BLaER1 treated with 17β-estradiol and CSF1 and Interleukin-3, amounts not matched to agents 10 nM and 100 nM (cell line): ENCODE data around the gene MARCO.
A peak's percentile ranks its signal among the peaks of the same experiment; 100 is the strongest.

Source experiments
- H3K27ac ChIP-seq, 11 experiments: shearing (Covaris generic); formaldehyde crosslinking; 2 replicates each; pipeline ENCODE4 v1.8.1; 2022
- H3K27me3 ChIP-seq, 11 experiments: shearing (Covaris generic); formaldehyde crosslinking; 2 replicates each; pipeline ENCODE4 v1.8.1; 2022
- H3K36me3 ChIP-seq, 11 experiments: shearing (Covaris generic); formaldehyde crosslinking; 2 replicates each; pipeline ENCODE4 v1.8.1; 2022
- H3K4me1 ChIP-seq, 10 experiments: shearing (Covaris generic); formaldehyde crosslinking; 2 replicates each; pipeline ENCODE4 v1.8.1; 2022
- H3K4me2 ChIP-seq, 11 experiments: shearing (Covaris generic); formaldehyde crosslinking; 2 replicates each; pipeline ENCODE4 v1.8.1; 2022
- H3K4me3 ChIP-seq, 10 experiments: shearing (Covaris generic); formaldehyde crosslinking; 2 replicates each; pipeline ENCODE4 v1.8.1; 2022
- H3K9ac ChIP-seq, 11 experiments: shearing (Covaris generic); formaldehyde crosslinking; 2 replicates each; pipeline ENCODE4 v1.8.1; 2022
- H3K9me3 ChIP-seq, 11 experiments: shearing (Covaris generic); formaldehyde crosslinking; replicated peaks in 1 of 11; 2 replicates each; pipeline ENCODE4 v1.8.1; 2022
- H4K20me1 ChIP-seq, 11 experiments: shearing (Covaris generic); formaldehyde crosslinking; 2 replicates each; pipeline ENCODE4 v1.8.1; 2022
- Cebpa-rat ChIP-seq, 11 experiments: shearing (Covaris generic); IDR thresholded peaks; 2 replicates each; pipeline ENCODE4 v1.8.1; 2022

The MARCO gene

DNA sequence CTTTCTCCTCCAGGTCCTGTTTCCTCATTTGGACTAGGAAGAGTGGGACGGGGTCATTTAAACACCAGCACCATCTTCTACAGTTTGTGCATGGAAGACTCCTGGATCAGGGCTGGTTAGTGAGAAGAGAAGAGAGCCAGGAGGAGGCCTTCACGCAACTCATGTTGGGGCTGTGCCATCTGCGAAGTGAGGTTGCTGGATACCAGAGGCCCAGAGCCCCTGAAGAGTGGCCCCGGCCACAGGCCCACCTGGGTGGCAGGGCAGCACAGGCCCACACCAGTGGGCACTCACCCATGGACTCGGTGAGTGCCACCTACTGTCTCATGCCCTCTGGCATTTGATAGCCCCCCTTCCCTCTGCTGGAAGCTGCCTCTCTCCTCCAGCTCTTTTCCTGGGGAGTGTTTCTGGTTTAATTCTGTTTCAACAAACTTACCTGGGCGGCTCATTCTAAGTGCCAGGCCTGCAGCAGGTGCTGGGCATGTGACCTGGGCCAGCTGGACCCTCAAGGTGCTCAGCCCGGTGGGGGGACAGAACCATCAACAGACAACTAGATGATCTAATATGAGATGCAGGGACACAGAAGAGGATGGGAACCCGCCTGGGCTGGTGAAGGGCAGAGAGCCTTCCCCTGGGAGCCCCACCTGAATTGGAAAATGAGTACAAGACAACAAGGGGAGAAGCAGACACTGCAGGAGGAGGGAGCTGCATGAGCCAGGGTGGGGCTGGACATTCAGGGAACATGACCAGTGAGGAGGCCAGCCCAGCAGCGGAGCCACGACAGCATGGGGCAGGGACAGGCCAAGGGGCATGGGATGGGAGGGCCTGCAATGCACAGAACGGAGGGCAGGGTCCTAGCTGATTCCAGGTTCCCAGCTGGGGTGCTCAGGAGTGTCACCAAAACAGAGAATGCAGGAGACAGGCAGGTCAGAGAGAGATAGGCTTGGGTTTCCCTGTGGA lies 70.6 kb downstream of the MARCO start:
- peaks cover 0 to 5% (median 0%) of the 10 kb centered on the region in 11 experiments; a peak in 2 of 22 replicates for H3K9me3 ChIP-seq
- H3K27me3 ChIP-seq = peaks cover 0 to 13% (median 0%) of the 10 kb centered on the region in 11 experiments; a peak in 2 of 22 replicates

DNA sequence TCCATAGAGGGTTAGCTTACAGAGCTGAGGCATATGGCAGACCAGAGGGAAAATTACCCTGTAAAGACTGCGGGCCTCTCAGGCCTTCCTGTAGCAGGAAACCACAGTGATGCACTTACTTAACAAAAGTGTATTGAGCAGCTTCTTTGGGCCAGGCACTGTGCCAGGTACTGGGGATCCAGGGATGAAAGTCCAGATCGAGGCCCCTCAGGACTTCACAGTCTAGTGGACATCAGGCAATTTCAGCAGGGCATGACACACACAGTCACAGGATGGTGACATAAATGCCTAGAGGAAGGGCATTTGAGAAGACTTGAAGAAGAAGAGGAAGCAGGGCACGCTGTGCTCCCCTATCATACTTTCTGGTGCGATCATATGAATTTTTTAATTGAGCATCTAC lies 71.7 kb downstream of the MARCO start:
- TF ChIP-seq Cebpa-rat (IDR thresholded peaks at IDR 0.05) = no peak
- Histone ChIP-seq H4K20me1 (no peaks in the 10 kb centered on the region; a peak in 1 of 22 replicates), H3K4me1 (peaks cover 0 to 27% (median 8%) of the 10 kb centered on the region in 10 experiments; a peak in 14 of 20 replicates), H3K4me2 (peak overlapping the region in 8 of 11 experiments; percentile 11 to 77 (median 42); a peak in 13 of 22 replicates), H3K9me3 (no peaks in the 10 kb centered on the region), H3K27me3 (peaks cover 0 to 13% (median 0%) of the 10 kb centered on the region in 11 experiments; a peak in 2 of 22 replicates), H3K9ac (peak overlapping the region in 1 of 11 experiments; percentile 7; a peak in 1 of 22 replicates), H3K36me3 (no peaks in the 10 kb centered on the region), H3K4me3 (no peak overlapping the region), H3K27ac (no peak overlapping the region)

More for the DNA sequence above, 70.6 kb downstream of the MARCO start:
- no peak for TF ChIP-seq Cebpa-rat (IDR thresholded peaks at IDR 0.05)
- H3K36me3 ChIP-seq = no peaks in the 10 kb centered on the region
- no peak overlapping the region for H3K4me3 ChIP-seq
- peak overlapping the region in 4 of 11 experiments; percentile 31 to 77 (median 62); a peak in 8 of 22 replicates for H3K4me2 ChIP-seq
- no peak overlapping the region for H3K9ac ChIP-seq
- no peaks in the 10 kb centered on the region; a peak in 1 of 22 replicates for H4K20me1 ChIP-seq
- peaks cover 0 to 27% (median 8%) of the 10 kb centered on the region in 10 experiments; a peak in 14 of 20 replicates for H3K4me1 ChIP-seq
- H3K27ac ChIP-seq = no peak overlapping the region

DNA sequence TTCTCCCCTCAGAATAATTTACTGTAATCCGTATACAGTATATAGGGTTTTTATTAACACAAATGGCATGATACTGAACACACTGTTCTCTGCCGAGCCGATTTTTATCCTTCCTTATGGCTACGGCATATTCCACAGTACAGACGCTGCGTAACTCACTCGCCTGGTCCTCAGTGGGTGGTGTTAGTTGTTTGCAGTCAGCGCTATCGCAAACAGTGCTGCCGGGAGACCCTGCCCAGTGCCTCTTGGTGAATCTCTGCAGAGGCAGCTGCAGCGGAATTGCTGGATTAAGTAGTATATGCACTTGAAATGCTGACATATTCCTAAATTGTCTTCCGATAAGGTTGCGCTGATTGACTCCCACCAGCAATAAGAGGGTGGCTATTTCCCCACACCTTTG lies 73.9 kb downstream of the MARCO start:
- Histone ChIP-seq H3K9me3 (no peaks in the 10 kb centered on the region), H3K9ac (no peak overlapping the region), H3K4me3 (no peak overlapping the region), H3K4me2 (no peak overlapping the region), H3K36me3 (no peaks in the 10 kb centered on the region), H3K27ac (no peak overlapping the region), H3K27me3 (peaks cover 0 to 12% (median 0%) of the 10 kb centered on the region in 11 experiments; a peak in 2 of 22 replicates), H3K4me1 (peaks cover 0 to 20% (median 8%) of the 10 kb centered on the region in 10 experiments; a peak in 14 of 20 replicates), H4K20me1 (no peaks in the 10 kb centered on the region; a peak in 1 of 22 replicates)
- no peak for TF ChIP-seq Cebpa-rat (IDR thresholded peaks at IDR 0.05)

DNA sequence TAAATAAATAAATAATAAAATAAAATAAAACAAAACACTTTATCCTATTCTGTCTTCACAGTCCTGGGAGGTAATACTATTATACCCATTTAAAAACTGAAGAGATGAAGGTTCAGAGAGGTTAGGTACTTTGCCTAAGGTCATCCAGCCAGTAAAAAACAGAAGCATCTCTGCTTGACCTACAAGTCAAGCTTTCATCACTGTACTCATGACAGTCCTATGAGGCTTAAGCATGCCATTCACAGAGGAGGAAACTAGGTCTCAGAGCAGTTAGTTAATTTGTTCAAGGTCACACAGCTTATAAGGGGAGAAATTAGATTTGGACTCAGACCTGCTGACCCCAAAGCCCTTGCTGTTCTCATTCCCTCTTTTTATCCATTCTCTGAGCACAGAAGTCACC lies 77.5 kb downstream of the MARCO start:
- H3K4me3 ChIP-seq = no peak overlapping the region
- no peak for TF ChIP-seq Cebpa-rat (IDR thresholded peaks at IDR 0.05)
- H4K20me1 ChIP-seq = no peaks in the 10 kb centered on the region
- no peak overlapping the region for H3K27ac ChIP-seq
- no peaks in the 10 kb centered on the region for H3K4me1 ChIP-seq
- no peaks in the 10 kb centered on the region for H3K36me3 ChIP-seq
- H3K9ac ChIP-seq = no peak overlapping the region
- no peak overlapping the region for H3K4me2 ChIP-seq
- no peaks in the 10 kb centered on the region for H3K27me3 ChIP-seq
- H3K9me3 ChIP-seq = no peaks in the 10 kb centered on the region

DNA sequence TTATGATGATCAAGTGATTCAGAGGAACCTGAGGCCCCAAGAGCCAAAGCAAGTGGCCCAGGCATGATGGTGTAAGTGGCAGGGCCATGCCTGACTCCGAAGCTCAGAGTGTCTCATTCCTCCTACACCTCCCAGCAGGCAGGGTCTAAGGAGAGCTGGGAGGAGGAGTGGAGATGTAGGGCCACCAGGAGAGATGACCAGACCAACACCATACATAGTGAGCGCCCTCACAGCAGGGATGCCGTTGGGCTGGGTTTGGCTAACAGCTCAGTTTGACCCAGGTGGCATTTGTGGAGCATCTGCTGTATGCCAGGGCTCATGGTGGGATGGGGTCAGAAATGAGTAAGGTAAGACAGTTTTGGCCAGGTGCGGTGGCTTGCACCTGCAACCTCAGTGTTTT lies 80.7 kb downstream of the MARCO start:
- no peaks in the 10 kb centered on the region for H3K36me3 ChIP-seq
- no peak for TF ChIP-seq Cebpa-rat (IDR thresholded peaks at IDR 0.05)
- no peaks in the 10 kb centered on the region for H3K4me1 ChIP-seq
- no peaks in the 10 kb centered on the region for H3K9me3 ChIP-seq
- H3K4me2 ChIP-seq = no peak overlapping the region
- H4K20me1 ChIP-seq = no peaks in the 10 kb centered on the region
- H3K4me3 ChIP-seq = no peak overlapping the region
- no peak overlapping the region for H3K9ac ChIP-seq
- no peaks in the 10 kb centered on the region for H3K27me3 ChIP-seq
- H3K27ac ChIP-seq = no peak overlapping the region

DNA sequence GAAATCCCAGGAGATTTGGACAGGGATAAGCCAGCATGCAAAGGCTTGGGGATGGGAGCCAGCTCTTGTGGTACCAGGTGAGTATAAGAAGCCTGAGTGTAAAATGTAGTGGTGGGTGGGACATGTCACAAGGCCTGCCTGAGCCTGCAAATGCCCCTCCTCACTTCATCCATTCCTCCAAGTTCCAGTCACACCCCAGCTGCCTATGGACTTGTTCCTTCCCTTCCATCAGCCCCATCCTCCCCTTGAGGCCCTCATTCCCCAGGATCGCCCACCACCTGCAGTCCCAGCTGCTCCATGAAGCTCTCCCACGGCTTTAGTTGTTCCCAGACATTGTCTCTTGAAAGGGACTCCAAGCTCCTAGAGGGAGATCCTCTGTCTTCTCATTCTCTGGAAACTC lies 81.5 kb downstream of the MARCO start:
- no peak for TF ChIP-seq Cebpa-rat (IDR thresholded peaks at IDR 0.05)
- no peaks in the 10 kb centered on the region for H4K20me1 ChIP-seq

DNA sequence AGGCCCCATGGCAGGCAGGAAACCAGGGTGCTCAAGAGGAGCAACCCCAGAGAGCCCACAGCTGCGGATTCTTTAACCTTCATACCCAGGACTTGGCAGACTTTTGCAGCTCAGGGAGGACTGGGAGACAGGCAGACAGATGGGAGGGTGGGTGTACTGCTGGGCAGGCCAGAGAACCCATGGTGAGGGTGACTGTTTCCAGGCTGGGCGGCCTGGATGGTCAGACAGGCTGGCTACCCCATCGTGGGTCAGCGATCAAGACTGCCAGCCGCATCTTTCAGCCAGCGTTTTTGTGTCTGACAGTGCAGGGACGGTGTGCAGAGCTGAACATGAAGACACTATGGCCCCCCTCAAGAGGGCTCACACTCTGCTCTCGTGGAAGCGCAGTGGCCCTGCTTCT lies 82.2 kb downstream of the MARCO start:
- H3K27ac ChIP-seq = no peak overlapping the region
- no peak overlapping the region for H3K4me3 ChIP-seq
- H3K9me3 ChIP-seq = no peaks in the 10 kb centered on the region
- no peak overlapping the region for H3K4me2 ChIP-seq
- no peaks in the 10 kb centered on the region for H4K20me1 ChIP-seq
- no peak overlapping the region for H3K9ac ChIP-seq
- TF ChIP-seq Cebpa-rat (IDR thresholded peaks at IDR 0.05) = no peak
- H3K27me3 ChIP-seq = no peaks in the 10 kb centered on the region
- no peaks in the 10 kb centered on the region for H3K36me3 ChIP-seq
- no peaks in the 10 kb centered on the region for H3K4me1 ChIP-seq

More for the DNA sequence above, 81.5 kb downstream of the MARCO start:
- Histone ChIP-seq H3K36me3 (no peaks in the 10 kb centered on the region), H3K9ac (no peak overlapping the region), H3K27me3 (no peaks in the 10 kb centered on the region), H3K4me1 (no peaks in the 10 kb centered on the region), H3K4me2 (no peak overlapping the region), H3K9me3 (no peaks in the 10 kb centered on the region), H3K4me3 (no peak overlapping the region), H3K27ac (no peak overlapping the region)

DNA sequence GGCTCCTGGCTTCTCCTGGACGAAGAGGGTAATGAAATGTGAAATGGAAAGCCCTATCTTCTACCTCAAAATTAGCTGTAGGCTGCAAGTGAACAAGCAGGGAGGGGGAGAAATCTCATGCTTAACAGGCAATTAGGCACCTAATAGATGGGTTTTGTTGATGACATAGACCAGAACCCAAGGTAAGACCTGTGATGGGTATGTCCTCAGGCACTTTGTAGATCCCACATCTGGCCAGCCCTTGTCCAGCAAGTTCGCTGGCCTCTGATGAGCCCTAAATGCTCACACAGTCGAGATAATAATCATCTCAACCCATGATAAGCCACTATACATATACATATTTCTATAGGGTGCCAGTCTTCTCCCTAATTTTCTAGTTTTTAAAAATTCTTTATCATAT lies 82.6 kb downstream of the MARCO start:
- H3K27ac ChIP-seq = no peak overlapping the region
- no peak overlapping the region for H3K9ac ChIP-seq
- H3K9me3 ChIP-seq = no peaks in the 10 kb centered on the region
- no peak overlapping the region for H3K4me3 ChIP-seq
- H4K20me1 ChIP-seq = no peaks in the 10 kb centered on the region
- H3K4me1 ChIP-seq = no peaks in the 10 kb centered on the region
- no peak for TF ChIP-seq Cebpa-rat (IDR thresholded peaks at IDR 0.05)
- H3K36me3 ChIP-seq = no peaks in the 10 kb centered on the region
- H3K27me3 ChIP-seq = no peaks in the 10 kb centered on the region
- H3K4me2 ChIP-seq = no peak overlapping the region

DNA sequence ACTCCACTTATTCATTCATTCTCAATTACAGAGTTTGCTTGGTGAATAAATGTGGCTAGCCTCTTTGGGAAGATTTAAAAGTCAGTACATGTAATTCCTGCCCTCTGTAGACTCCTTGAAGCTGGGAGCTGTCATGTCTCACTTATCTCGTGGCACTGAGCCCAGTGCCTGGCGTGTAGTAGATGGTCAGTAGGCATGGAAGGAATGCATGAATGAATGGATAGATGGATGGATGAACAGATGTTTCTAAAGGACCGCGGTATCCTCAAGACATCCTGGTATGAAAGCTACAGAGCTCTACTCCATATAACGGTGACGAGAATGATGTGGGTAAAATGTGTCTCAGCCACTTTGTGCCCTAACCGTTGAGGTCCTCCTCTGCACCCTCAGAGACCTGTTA lies 83.0 kb downstream of the MARCO start:
- Histone ChIP-seq H3K4me2 (no peak overlapping the region), H3K27ac (no peak overlapping the region), H3K27me3 (no peaks in the 10 kb centered on the region), H3K36me3 (no peaks in the 10 kb centered on the region), H3K4me1 (no peaks in the 10 kb centered on the region), H4K20me1 (no peaks in the 10 kb centered on the region), H3K4me3 (no peak overlapping the region), H3K9ac (no peak overlapping the region), H3K9me3 (no peaks in the 10 kb centered on the region)
- no peak for TF ChIP-seq Cebpa-rat (IDR thresholded peaks at IDR 0.05)
